Right ventricle myocardium superior (tissue), 1 donor: ENCODE data around the gene IMP3. TPM values are rescaled to one million over a fixed set of nuclear protein-coding genes. Genes with fewer than 3 reads are reported as not detected.
"Not testable (repeated sequence)": the region's sequence is repeated elsewhere in the genome, so short reads cannot be mapped to it uniquely, and the experiment has no call there.

Experiments
- ATAC-seq: fragments of 200-7000 bp; cut with Tn5 transposase; one replicate; pipeline ENCODE4 v1.9.1; 2020; ENCODE audit warnings: mild to moderate bottlenecking; ENCODE audit not compliant: poor library complexity
- DNase-seq: peaks from one replicate; pipeline ENCODE4 v3.0.0-alpha.2; 2020
- intact Hi-C: fragments of 100-400 bp; cut with DNase I; formaldehyde crosslinking; loops from one replicate; pipeline ENCODE4 v1.11.2; 2022
- long read RNA-seq: library from polyadenylated mRNA; unstranded; transcript quantifications from one replicate; pipeline ENCODE4 v2.0.0, GENCODE V29; 2021
- total RNA-seq: library from RNA; stranded (reverse); fragmentation: NEBNext Ultra II Directional; extraction: Animal tissue kit (Norgen Biotek cat#: 25700); gene quantifications from one replicate; pipeline ENCODE4 v1.2.1, GENCODE V29; 2021
- donor health status: DM: no; HTN: yes; CAD: no; lungs with severe emphysema.

Gene IMP3
- 41.7 TPM for total RNA-seq
- long read RNA-seq, transcript IMP3-202 (1 exons, 1,237 nt), result major isoform, 86 of 88 reads
- long read RNA-seq, partial matches to known transcripts, result 0 of 88 reads
- long read RNA-seq, other reads (novel, unspliced or antisense), result 2 of 88 reads

GRCh38 chr15:75639709-75640482, at the start of gene IMP3:
Gene IMP3, minus strand, starts transcription at chr15:75640224. Its CDS starts 56 bp downstream, at chr15:75640168.
- intact Hi-C loops, result loop anchor here (10.0 kb wide), 1 partner anchor 95 kb away; no protein-coding TSS in a partner anchor
- peak; percentile 98 for ATAC-seq
- DNase-seq, result peak; percentile 97

GRCh38 chr15:75689429-75689828, 49.4 kb upstream of the IMP3 start:
- not testable (repeated sequence) for ATAC-seq, DNase-seq
- intact Hi-C loops, result loop anchor here (10.0 kb wide), 2 partner anchors 115 to 325 kb away; partner anchors contain the start of gene MAN2C1

- intact Hi-C loops, result loop anchor here (10.0 kb wide), 2 partner anchors 116 to 324 kb away; partner anchors contain the start of gene MAN2C1
- no peak for ATAC-seq
- no peak for DNase-seq
These were observed 48.8 kb upstream of the IMP3 start for GRCh38 chr15:75688831-75689230.

GRCh38 chr15:75688278-75688557, 48.2 kb upstream of the IMP3 start:
- no peak for ATAC-seq
- intact Hi-C loops, result loop anchor here (10.0 kb wide), 2 partner anchors 117 to 323 kb away; partner anchors contain the start of gene MAN2C1
- DNase-seq, result no peak

- intact Hi-C loops, result loop anchor here (10.0 kb wide), 2 partner anchors 117 to 323 kb away; partner anchors contain the start of gene MAN2C1
- DNase-seq (no peak), ATAC-seq (no peak)
These were observed 47.7 kb upstream of the IMP3 start for GRCh38 chr15:75687486-75688277.

GRCh38 chr15:75686212-75686642, 46.2 kb upstream of the IMP3 start:
- intact Hi-C loops, result loop anchor here (10.0 kb wide), 2 partner anchors 119 to 321 kb away; partner anchors contain the start of gene MAN2C1
- ATAC-seq (peak; percentile 82), DNase-seq (peak; percentile 88)

GRCh38 chr15:75685195-75685594, 45.2 kb upstream of the IMP3 start:
- intact Hi-C loops, result loop anchor here (10.0 kb wide), 2 partner anchors 120 to 320 kb away; partner anchors contain the start of gene MAN2C1
- DNase-seq, result no peak
- ATAC-seq, result no peak

- intact Hi-C loops, result loop anchor here (10.0 kb wide), 2 partner anchors 120 to 320 kb away; partner anchors contain the start of gene MAN2C1
- ATAC-seq, result no peak
- DNase-seq, result no peak
These were observed 44.6 kb upstream of the IMP3 start for GRCh38 chr15:75684648-75685047.

- intact Hi-C loops, result loop anchor here (10.0 kb wide), 2 partner anchors 121 to 319 kb away; partner anchors contain the start of gene MAN2C1
- ATAC-seq, result peak; percentile 85
- DNase-seq, result peak; percentile 85
These were observed 43.8 kb upstream of the IMP3 start for GRCh38 chr15:75683646-75684312.

- DNase-seq (no peak), ATAC-seq (no peak)
- intact Hi-C loops, result loop anchor here (10.0 kb wide), 2 partner anchors 122 to 318 kb away; partner anchors contain the start of gene MAN2C1
These were observed 42.4 kb upstream of the IMP3 start for GRCh38 chr15:75682181-75683135.

GRCh38 chr15:75680007-75680789, 40.2 kb upstream of the IMP3 start:
- ATAC-seq, result no peak
- intact Hi-C loops, result loop anchor here (10.0 kb wide), 2 partner anchors 125 to 315 kb away; partner anchors contain the start of gene MAN2C1

GRCh38 chr15:75678324-75678690, 38.3 kb upstream of the IMP3 start:
- intact Hi-C loops, result not testable (repeated sequence)

More at GRCh38 chr15:75680007-75680789, 40.2 kb upstream of the IMP3 start:
- no peak for DNase-seq

GRCh38 chr15:75677465-75678323, 37.7 kb upstream of the IMP3 start:
- no peak for ATAC-seq
- no peak for DNase-seq
- intact Hi-C loops, result no loop called here

More at GRCh38 chr15:75678324-75678690, 38.3 kb upstream of the IMP3 start:
- DNase-seq, ATAC-seq: not testable (repeated sequence)

- DNase-seq, result no peak
- intact Hi-C loops, result no loop called here
- ATAC-seq, result no peak
These were observed 36.9 kb upstream of the IMP3 start for GRCh38 chr15:75676688-75677464.
